Measurements from ENCODE around the gene WDFY4. TPM values are rescaled to one million over a fixed set of nuclear protein-coding genes. Genes with fewer than 3 reads are reported as not detected.

WDFY4 gene
- total RNA-seq, 6 donors from 2014 or later: 10.1 to 48.9 (median 32.1) TPM

- no peak for ATAC-seq (ENCODE audit: low FRiP score in 2 of 2)
- Histone ChIP-seq H3K36me3 (no peaks in the 10 kb centered on the region), H3K27me3 (no peaks in the 10 kb centered on the region), H3K4me3 (no peak overlapping the region), H3K27ac (no peak overlapping the region), H3K4me1 (no peaks in the 10 kb centered on the region), H3K9me3 (no peaks in the 10 kb centered on the region)
- TF ChIP-seq CTCF (IDR thresholded peaks at IDR 0.05) (no peak), EP300 (IDR thresholded peaks at IDR 0.05) (no peak), POLR2AphosphoS5 (IDR thresholded peaks at IDR 0.05) (no peak), POLR2A (IDR thresholded peaks at IDR 0.05) (no peak)
- DNase-seq: no peak
- 76 to 83% methylated on average over 2 of the region's 2 CpGs for WGBS, 2 donors
Measured at GRCh38 chr10:48845512-48845911, 160.8 kb downstream of the WDFY4 start.

- DNase-seq (no peak), ATAC-seq (ENCODE audit: low FRiP score in 2 of 2) (no peak)
- Histone ChIP-seq H3K9me3 (no peaks in the 10 kb centered on the region), H3K4me3 (no peak overlapping the region), H3K27ac (no peak overlapping the region), H3K36me3 (no peaks in the 10 kb centered on the region), H3K4me1 (no peaks in the 10 kb centered on the region), H3K27me3 (no peaks in the 10 kb centered on the region)
- WGBS, 2 donors: 92 to 93% methylated on average over 5 of the region's 5 CpGs
- TF ChIP-seq POLR2A (IDR thresholded peaks at IDR 0.05) (no peak), EP300 (IDR thresholded peaks at IDR 0.05) (no peak), CTCF (IDR thresholded peaks at IDR 0.05) (no peak), POLR2AphosphoS5 (IDR thresholded peaks at IDR 0.05) (no peak)
Measured at GRCh38 chr10:48847691-48848090, 163.0 kb downstream of the WDFY4 start.

DNA sequence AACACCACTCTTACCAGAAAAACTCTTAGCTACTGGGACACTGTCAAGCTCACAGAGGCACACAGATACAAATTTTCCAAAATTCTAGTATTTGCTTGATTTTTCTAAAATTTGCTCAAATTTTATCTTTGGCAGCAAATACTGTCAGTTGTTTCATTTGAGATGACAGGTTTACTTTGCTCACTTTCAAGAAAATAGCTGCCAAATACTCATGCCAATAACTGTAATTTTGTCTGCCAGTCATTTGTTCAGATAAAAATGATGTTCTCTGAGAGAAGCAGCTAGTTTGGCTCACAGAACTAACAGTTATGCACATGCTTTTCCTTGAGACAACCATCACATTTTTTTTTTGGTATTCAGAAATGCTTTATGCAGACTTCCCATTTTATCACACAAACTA lies 172.2 kb downstream of the WDFY4 start:
- TF ChIP-seq CTCF (IDR thresholded peaks at IDR 0.05) (no peak), EP300 (IDR thresholded peaks at IDR 0.05) (no peak), POLR2AphosphoS5 (IDR thresholded peaks at IDR 0.05) (no peak), POLR2A (IDR thresholded peaks at IDR 0.05) (no peak)

GRCh38 chr10:48872234-48872633 lies 187.6 kb downstream of the WDFY4 start:
- Histone ChIP-seq H3K9me3 (no peaks in the 10 kb centered on the region), H3K4me3 (no peak overlapping the region), H3K4me1 (no peaks in the 10 kb centered on the region), H3K36me3 (no peaks in the 10 kb centered on the region), H3K27me3 (no peaks in the 10 kb centered on the region), H3K27ac (no peak overlapping the region)
- 80 to 87% methylated on average over 1 of the region's 1 CpG for WGBS, 2 donors
- DNase-seq (no peak), ATAC-seq (ENCODE audit: low FRiP score in 2 of 2) (no peak)
- TF ChIP-seq POLR2A (IDR thresholded peaks at IDR 0.05): no peak
- no peak for TF ChIP-seq CTCF (IDR thresholded peaks at IDR 0.05)
- no peak for TF ChIP-seq POLR2AphosphoS5 (IDR thresholded peaks at IDR 0.05)
- no peak for TF ChIP-seq EP300 (IDR thresholded peaks at IDR 0.05)

More for the DNA sequence above, 172.2 kb downstream of the WDFY4 start:
- Histone ChIP-seq H3K27me3 (no peaks in the 10 kb centered on the region), H3K9me3 (no peaks in the 10 kb centered on the region), H3K4me3 (no peak overlapping the region), H3K27ac (no peak overlapping the region), H3K4me1 (no peaks in the 10 kb centered on the region), H3K36me3 (no peaks in the 10 kb centered on the region)
- no peak for DNase-seq
- no peak for ATAC-seq (ENCODE audit: low FRiP score in 2 of 2)

DNA sequence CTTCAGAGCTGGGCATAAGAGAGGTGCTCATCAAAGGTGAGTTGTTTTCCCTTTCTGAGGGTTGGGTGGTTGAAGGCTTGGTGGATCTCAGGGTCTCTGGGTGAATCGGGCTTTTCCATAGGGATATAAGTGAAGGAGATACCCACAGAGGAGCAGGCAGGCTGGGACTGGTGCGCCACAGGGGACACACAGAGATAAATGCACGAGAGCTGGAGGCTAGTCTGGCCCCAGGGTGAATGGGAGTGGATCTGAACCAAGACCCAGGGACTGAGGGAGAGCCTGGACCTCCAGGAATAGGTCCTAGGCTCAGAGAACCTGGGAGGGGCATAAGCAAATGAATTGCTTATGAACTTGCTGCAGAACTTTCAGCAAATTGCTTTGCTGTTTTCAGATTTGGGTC lies 193.4 kb downstream of the WDFY4 start:
- DNase-seq (no peak), ATAC-seq (ENCODE audit: low FRiP score in 2 of 2) (no peak)
- Histone ChIP-seq H3K4me3 (no peak overlapping the region), H3K4me1 (no peaks in the 10 kb centered on the region), H3K27ac (no peak overlapping the region), H3K36me3 (no peaks in the 10 kb centered on the region), H3K27me3 (no peaks in the 10 kb centered on the region), H3K9me3 (no peaks in the 10 kb centered on the region)
- 93 to 100% methylated on average over 3 of the region's 3 CpGs for WGBS, 2 donors
- TF ChIP-seq POLR2AphosphoS5 (IDR thresholded peaks at IDR 0.05) (no peak), EP300 (IDR thresholded peaks at IDR 0.05) (no peak), CTCF (IDR thresholded peaks at IDR 0.05) (no peak), POLR2A (IDR thresholded peaks at IDR 0.05) (no peak)
